HUES6 (cell line): ENCODE results near the gene TRPV5.

Experiments
- H3K27ac ChIP-seq: 2 replicates; pipeline ENCODE4 v1.7.0; 2013; ENCODE audit warnings: low read depth, mild to moderate bottlenecking, low read length, inconsistent platforms
- H3K27me3 ChIP-seq: 2 replicates; pipeline ENCODE4 v1.6.1; 2013; ENCODE audit warnings: low read length; ENCODE audit not compliant: control insufficient read depth, insufficient read depth
- H3K36me3 ChIP-seq: 2 replicates; pipeline ENCODE4 v1.6.1; 2013; ENCODE audit warnings: low read length; ENCODE audit not compliant: control insufficient read depth, insufficient read depth
- H3K4me1 ChIP-seq: 2 replicates; pipeline ENCODE4 v1.6.1; 2013; ENCODE audit warnings: low read length; ENCODE audit not compliant: control insufficient read depth, insufficient read depth
- H3K4me3 ChIP-seq: 2 replicates; pipeline ENCODE4 v1.5.1; 2013; ENCODE audit warnings: low read depth, low read length
- H3K9ac ChIP-seq: one replicate; pipeline ENCODE4 v1.6.1; 2013; ENCODE audit warnings: mild to moderate bottlenecking, low read length
- H3K9me3 ChIP-seq: 2 replicates; pipeline ENCODE4 v1.6.1; 2013; ENCODE audit warnings: low read depth, low read length; ENCODE audit not compliant: control insufficient read depth, insufficient read depth

TRPV5 gene

GRCh38 chr7:142896151-142896550 lies 37.4 kb downstream of the TRPV5 start:
- Histone ChIP-seq H3K4me1 (peaks cover 5% of the 10 kb centered on the region), H3K9me3 (no peaks in the 10 kb centered on the region), H3K9ac (no peak overlapping the region), H3K36me3 (no peaks in the 10 kb centered on the region), H3K27me3 (peaks cover 15% of the 10 kb centered on the region), H3K27ac (no peak overlapping the region), H3K4me3 (no peak overlapping the region)

DNA sequence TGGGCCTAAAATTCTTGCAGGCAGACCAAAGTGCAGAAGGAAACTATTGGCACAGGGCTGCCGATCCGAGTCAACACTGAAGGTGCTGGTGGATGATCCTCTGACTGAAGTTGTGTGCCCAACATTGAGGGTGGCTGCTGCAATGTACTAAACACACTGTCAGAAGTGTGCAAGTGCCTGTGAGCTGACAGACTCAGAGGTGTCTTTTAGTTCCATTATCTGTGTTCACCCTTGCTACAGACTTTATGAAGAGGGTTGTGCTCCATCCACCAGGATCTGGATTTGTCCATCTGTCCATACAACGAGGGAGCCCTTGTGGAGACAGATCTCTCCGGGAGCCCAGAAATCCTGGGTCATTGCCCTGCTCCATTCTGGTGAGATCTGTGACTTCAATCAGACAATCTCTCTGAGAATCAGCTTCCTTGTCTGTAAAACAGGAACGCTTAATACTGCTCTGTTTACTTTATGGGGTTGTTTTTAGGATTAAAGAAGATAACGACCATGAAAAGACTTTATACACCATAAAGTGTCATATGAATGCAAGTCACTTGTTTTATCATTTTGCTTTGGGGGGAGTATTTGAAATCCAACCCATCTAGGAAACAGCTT lies 38.5 kb downstream of the TRPV5 start:
- Histone ChIP-seq H3K4me1 (peaks cover 5% of the 10 kb centered on the region), H3K9me3 (no peaks in the 10 kb centered on the region), H3K27me3 (peaks cover 15% of the 10 kb centered on the region), H3K4me3 (no peak overlapping the region), H3K27ac (no peak overlapping the region), H3K9ac (no peak overlapping the region), H3K36me3 (no peaks in the 10 kb centered on the region)

GRCh38 chr7:142894112-142894984 lies 39.2 kb downstream of the TRPV5 start:
- H3K27ac ChIP-seq = no peak overlapping the region
- no peaks in the 10 kb centered on the region for H3K36me3 ChIP-seq
- H3K9me3 ChIP-seq = no peaks in the 10 kb centered on the region
- H3K9ac ChIP-seq = no peak overlapping the region
- no peak overlapping the region for H3K4me3 ChIP-seq
- H3K4me1 ChIP-seq = peaks cover 5% of the 10 kb centered on the region
- H3K27me3 ChIP-seq = peaks cover 15% of the 10 kb centered on the region

- Histone ChIP-seq H3K9me3 (no peaks in the 10 kb centered on the region), H3K27me3 (peaks cover 15% of the 10 kb centered on the region), H3K36me3 (no peaks in the 10 kb centered on the region), H3K4me1 (no peaks in the 10 kb centered on the region), H3K27ac (no peak overlapping the region), H3K9ac (no peak overlapping the region), H3K4me3 (no peak overlapping the region)
Observed at GRCh38 chr7:142892951-142893350, 40.6 kb downstream of the TRPV5 start.

- no peaks in the 10 kb centered on the region for H3K36me3 ChIP-seq
- no peaks in the 10 kb centered on the region for H3K4me1 ChIP-seq
- H3K27me3 ChIP-seq = peaks cover 15% of the 10 kb centered on the region
- no peak overlapping the region for H3K27ac ChIP-seq
- no peak overlapping the region for H3K4me3 ChIP-seq
- H3K9ac ChIP-seq = no peak overlapping the region
- H3K9me3 ChIP-seq = no peaks in the 10 kb centered on the region
Observed at GRCh38 chr7:142891490-142892082, 42.0 kb downstream of the TRPV5 start.

GRCh38 chr7:142890874-142891485 lies 42.6 kb downstream of the TRPV5 start:
- H3K4me1 ChIP-seq = 0 out of 2 replicates have a peak, but pooled peaks cover under 1% of the 10 kb centered on the region
- H3K9me3 ChIP-seq = no peaks in the 10 kb centered on the region
- no peak overlapping the region for H3K27ac ChIP-seq

GRCh38 chr7:142889816-142890215 lies 43.7 kb downstream of the TRPV5 start:
- no peak overlapping the region for H3K27ac ChIP-seq
- H3K4me3 ChIP-seq = no peak overlapping the region
- no peak overlapping the region for H3K9ac ChIP-seq
- no peaks in the 10 kb centered on the region for H3K9me3 ChIP-seq
- H3K27me3 ChIP-seq = peaks cover 15% of the 10 kb centered on the region
- H3K36me3 ChIP-seq = no peaks in the 10 kb centered on the region
- peaks cover 8% of the 10 kb centered on the region for H3K4me1 ChIP-seq

More at GRCh38 chr7:142890874-142891485, 42.6 kb downstream of the TRPV5 start:
- H3K36me3 ChIP-seq = no peaks in the 10 kb centered on the region
- no peak overlapping the region for H3K9ac ChIP-seq
- no peak overlapping the region for H3K4me3 ChIP-seq
- peaks cover 15% of the 10 kb centered on the region for H3K27me3 ChIP-seq

DNA sequence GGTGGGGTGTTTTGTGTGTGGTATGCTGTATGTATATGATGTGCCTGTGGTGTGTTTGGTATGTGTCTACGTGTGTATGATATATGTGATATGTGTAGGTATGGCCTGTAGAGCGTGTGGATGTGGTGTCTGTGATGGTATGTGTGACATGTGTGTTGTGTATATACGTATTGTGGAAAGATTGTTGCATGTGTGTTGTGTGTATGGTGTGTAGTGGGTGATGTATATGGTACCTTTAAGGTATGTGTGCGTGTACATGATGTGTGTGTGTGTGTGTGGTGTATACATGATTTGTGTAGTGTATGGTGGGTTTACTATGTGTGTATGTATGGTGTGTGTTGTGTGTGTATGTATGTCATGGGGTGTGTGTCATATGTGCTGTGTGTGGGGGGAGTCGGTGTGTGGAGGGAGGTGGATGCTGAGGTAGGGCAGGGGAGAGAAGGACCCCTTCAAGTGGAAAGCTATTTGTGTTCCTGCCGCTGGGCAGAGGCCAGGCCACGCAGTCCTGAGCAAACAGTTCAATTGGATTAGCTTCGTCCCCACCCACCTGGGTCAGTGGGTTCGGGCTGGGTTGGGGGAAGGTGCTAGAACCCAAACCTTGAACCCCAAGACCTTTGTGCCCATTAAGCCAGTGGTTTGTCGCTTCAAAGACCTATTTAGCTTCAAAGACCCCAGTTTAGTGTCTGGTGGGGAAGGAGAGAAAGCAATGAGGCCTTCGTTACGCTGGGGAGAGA lies 46.1 kb downstream of the TRPV5 start:
- Histone ChIP-seq H3K27me3 (peaks cover 15% of the 10 kb centered on the region), H3K9me3 (no peaks in the 10 kb centered on the region), H3K4me1 (peaks cover 8% of the 10 kb centered on the region), H3K27ac (no peak overlapping the region), H3K9ac (no peak overlapping the region), H3K36me3 (no peaks in the 10 kb centered on the region), H3K4me3 (no peak overlapping the region)

DNA sequence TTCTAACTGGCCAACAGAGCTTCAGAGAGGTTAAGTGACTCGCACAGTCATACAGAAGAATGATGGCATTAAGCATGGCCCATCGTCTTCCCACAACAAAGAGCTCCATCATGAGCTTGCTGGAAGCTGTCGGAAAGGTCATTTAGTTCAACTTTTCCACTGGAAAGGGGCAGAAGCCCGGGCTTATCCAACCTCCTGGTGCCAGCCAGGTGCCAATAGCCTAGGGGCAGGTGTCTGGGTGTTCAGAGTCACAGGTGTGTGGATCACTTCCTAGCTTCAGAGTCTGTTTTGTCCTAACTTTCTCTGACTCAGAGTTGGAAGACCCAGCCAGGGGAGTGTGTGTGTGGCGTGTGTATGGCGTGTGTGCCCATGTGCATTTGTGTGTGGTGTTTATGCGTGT lies 46.7 kb downstream of the TRPV5 start:
- Histone ChIP-seq H3K9me3 (no peaks in the 10 kb centered on the region), H3K4me1 (peaks cover 8% of the 10 kb centered on the region), H3K27me3 (peaks cover 14% of the 10 kb centered on the region), H3K36me3 (no peaks in the 10 kb centered on the region), H3K4me3 (no peak overlapping the region), H3K27ac (no peak overlapping the region), H3K9ac (no peak overlapping the region)

GRCh38 chr7:142885311-142886230 lies 48.0 kb downstream of the TRPV5 start, which contains the start of gene TRPV6:
Gene TRPV6 (minus strand): TSS chr7:142885745.
- peaks cover 9% of the 10 kb centered on the region for H3K27me3 ChIP-seq
- no peaks in the 10 kb centered on the region for H3K36me3 ChIP-seq
- no peak within 1 kb of the TSS for H3K9ac ChIP-seq
- H3K9me3 ChIP-seq = no peaks in the 10 kb centered on the region
- no peak within 1 kb of the TSS for H3K27ac ChIP-seq
- H3K4me1 ChIP-seq = peaks cover 8% of the 10 kb centered on the region
- peak within 1 kb of the TSS; percentile 37; the same call in 1 of the 2 replicates for H3K4me3 ChIP-seq
